HEK293 (cell line): ENCODE measurements around the gene NDUFB6.

Experiments
- HOXA7 ChIP-seq: sonication (generic); formaldehyde crosslinking; IDR thresholded peaks from 2 replicates; pipeline ENCODE4 v1.8.1; 2022; ENCODE audit warnings: missing genetic modification reagents, borderline replicate concordance
- IKZF3 ChIP-seq: fragments of 450-650 bp; IDR thresholded peaks from 2 replicates; pipeline ENCODE4 v1.5.0; 2018; ENCODE audit warnings: missing biosample characterization, mild to moderate bottlenecking, missing genetic modification characterization, moderate library complexity
- KLF16 ChIP-seq: fragments of 450-650 bp; formaldehyde crosslinking; IDR thresholded peaks from 2 replicates; pipeline ENCODE4 v1.5.1; 2017; ENCODE audit warnings: missing biosample characterization, missing genetic modification characterization
- MYNN ChIP-seq: fragments of 450-650 bp; formaldehyde crosslinking; IDR thresholded peaks from 2 replicates; pipeline ENCODE4 v1.5.1; 2016; ENCODE audit warnings: missing biosample characterization, missing genetic modification characterization, borderline replicate concordance
- PBX3 ChIP-seq: sonication (generic); formaldehyde crosslinking; IDR thresholded peaks from 2 replicates; pipeline ENCODE4 v1.8.1; 2022; ENCODE audit warnings: mild to moderate bottlenecking, moderate library complexity, missing genetic modification reagents
- REST ChIP-seq: fragments of 450-650 bp; formaldehyde crosslinking; IDR thresholded peaks from 2 replicates; pipeline ENCODE4 v1.5.1; 2016; ENCODE audit warnings: missing biosample characterization, missing genetic modification characterization
- SETDB1 ChIP-seq: IDR thresholded peaks from one replicate; pipeline ENCODE4 v1.6.1; 2017; ENCODE audit warnings: mild to moderate bottlenecking, low read length, moderate library complexity, mixed read lengths; ENCODE audit not compliant: insufficient read length
- TSHZ1 ChIP-seq: fragments of 450-650 bp; formaldehyde crosslinking; IDR thresholded peaks from 2 replicates; pipeline ENCODE4 v1.5.1; 2016; ENCODE audit warnings: missing biosample characterization, missing genetic modification characterization, borderline replicate concordance
- ZBTB8A ChIP-seq: fragments of 450-650 bp; formaldehyde crosslinking; IDR thresholded peaks from 2 replicates; pipeline ENCODE4 v1.5.1; 2016; ENCODE audit warnings: missing biosample characterization, missing genetic modification characterization
- ZFHX2 ChIP-seq: fragments of 450-650 bp; formaldehyde crosslinking; conservative IDR thresholded peaks from 2 replicates; pipeline ENCODE4 v1.5.1; 2016; ENCODE audit warnings: missing biosample characterization, missing genetic modification characterization
- ZFP41 ChIP-seq: fragments of 450-650 bp; formaldehyde crosslinking; IDR thresholded peaks from 2 replicates; pipeline ENCODE4 v1.5.1; 2016; ENCODE audit warnings: missing biosample characterization, missing genetic modification characterization, borderline replicate concordance
- ZNF114 ChIP-seq: fragments of 450-650 bp; formaldehyde crosslinking; IDR thresholded peaks from 2 replicates; pipeline ENCODE4 v1.5.0; 2017; ENCODE audit warnings: missing biosample characterization, missing genetic modification characterization
- ZNF146 ChIP-seq: fragments of 450-650 bp; formaldehyde crosslinking; IDR thresholded peaks from 2 replicates; pipeline ENCODE4 v1.5.1; 2016; ENCODE audit warnings: missing biosample characterization, missing genetic modification characterization
- ZNF211 ChIP-seq: fragments of 450-650 bp; formaldehyde crosslinking; IDR thresholded peaks from 2 replicates; pipeline ENCODE4 v1.5.1; 2016; ENCODE audit warnings: low read depth, missing biosample characterization, missing genetic modification characterization
- ZNF274 ChIP-seq, 2 experiments: fragments of 200-500 bp in 1 of 2; fragments of 450-650 bp in 1 of 2; sonication (Bioruptor generic) in 1 of 2; formaldehyde crosslinking in 1 of 2; IDR thresholded peaks; 2 replicates each; pipeline versions ENCODE4 v1.5.1 to v1.6.1; 2014 to 2016; ENCODE audit warnings: borderline replicate concordance in 1 of 2, inconsistent platforms in 1 of 2, low read length in 1 of 2, missing biosample characterization in 1 of 2, missing genetic modification characterization in 1 of 2
- ZNF292 ChIP-seq: fragments of 450-650 bp; formaldehyde crosslinking; IDR thresholded peaks from 2 replicates; pipeline ENCODE4 v1.5.1; 2016; ENCODE audit warnings: low read depth, missing biosample characterization, missing genetic modification characterization, borderline replicate concordance
- ZNF433 ChIP-seq: fragments of 450-650 bp; formaldehyde crosslinking; IDR thresholded peaks from 2 replicates; pipeline ENCODE4 v1.5.1; 2016; ENCODE audit warnings: missing biosample characterization, missing genetic modification characterization, low read depth
- ZNF521 ChIP-seq: fragments of 450-650 bp; formaldehyde crosslinking; IDR thresholded peaks from 2 replicates; pipeline ENCODE4 v1.5.1; 2017; ENCODE audit warnings: missing biosample characterization, mild to moderate bottlenecking, missing genetic modification characterization
- ZNF549 ChIP-seq: fragments of 450-650 bp; IDR thresholded peaks from 2 replicates; pipeline ENCODE4 v1.5.1; 2018; ENCODE audit warnings: missing biosample characterization, missing genetic modification characterization, mild to moderate bottlenecking, inconsistent platforms, moderate library complexity
- ZNF558 ChIP-seq: fragments of 450-650 bp; formaldehyde crosslinking; IDR thresholded peaks from 2 replicates; pipeline ENCODE4 v1.5.1; 2016; ENCODE audit warnings: missing biosample characterization, missing genetic modification characterization
- ZNF654 ChIP-seq: fragments of 450-650 bp; formaldehyde crosslinking; IDR thresholded peaks from 2 replicates; pipeline ENCODE4 v1.5.1; 2016; ENCODE audit warnings: low read depth, missing biosample characterization, missing genetic modification characterization
- ZNF677 ChIP-seq: fragments of 450-650 bp; IDR thresholded peaks from 2 replicates; pipeline ENCODE4 v1.5.0; 2018; ENCODE audit warnings: missing biosample characterization, mild to moderate bottlenecking, missing genetic modification characterization, moderate library complexity
- ZNF701 ChIP-seq: fragments of 450-650 bp; formaldehyde crosslinking; IDR thresholded peaks from 2 replicates; pipeline ENCODE4 v1.5.1; 2016; ENCODE audit warnings: missing biosample characterization, missing genetic modification characterization
- ZNF707 ChIP-seq: fragments of 450-650 bp; formaldehyde crosslinking; IDR thresholded peaks from 2 replicates; pipeline ENCODE4 v1.5.1; 2016; ENCODE audit warnings: missing biosample characterization, missing genetic modification characterization
- ZNF785 ChIP-seq: fragments of 450-650 bp; formaldehyde crosslinking; IDR thresholded peaks from 2 replicates; pipeline ENCODE4 v1.5.1; 2016; ENCODE audit warnings: missing biosample characterization, missing genetic modification characterization
- ZSCAN23 ChIP-seq: fragments of 450-650 bp; formaldehyde crosslinking; IDR thresholded peaks from 2 replicates; pipeline ENCODE4 v1.5.1; 2016; ENCODE audit warnings: missing biosample characterization, missing genetic modification characterization
- ZSCAN5A ChIP-seq: fragments of 450-650 bp; formaldehyde crosslinking; IDR thresholded peaks from 2 replicates; pipeline ENCODE4 v1.5.1; 2016; ENCODE audit warnings: missing biosample characterization, missing genetic modification characterization
- ZXDB ChIP-seq: fragments of 450-650 bp; formaldehyde crosslinking; IDR thresholded peaks from 2 replicates; pipeline ENCODE4 v1.5.1; 2016; ENCODE audit warnings: missing biosample characterization, missing genetic modification characterization
- TF ChIP-seq, protein P1 (sequence below): fragments of 450-650 bp; IDR thresholded peaks from 2 replicates; pipeline ENCODE4 v1.5.1; 2018; ENCODE audit warnings: missing biosample characterization, mild to moderate bottlenecking, missing genetic modification characterization

Gene NDUFB6

DNA sequence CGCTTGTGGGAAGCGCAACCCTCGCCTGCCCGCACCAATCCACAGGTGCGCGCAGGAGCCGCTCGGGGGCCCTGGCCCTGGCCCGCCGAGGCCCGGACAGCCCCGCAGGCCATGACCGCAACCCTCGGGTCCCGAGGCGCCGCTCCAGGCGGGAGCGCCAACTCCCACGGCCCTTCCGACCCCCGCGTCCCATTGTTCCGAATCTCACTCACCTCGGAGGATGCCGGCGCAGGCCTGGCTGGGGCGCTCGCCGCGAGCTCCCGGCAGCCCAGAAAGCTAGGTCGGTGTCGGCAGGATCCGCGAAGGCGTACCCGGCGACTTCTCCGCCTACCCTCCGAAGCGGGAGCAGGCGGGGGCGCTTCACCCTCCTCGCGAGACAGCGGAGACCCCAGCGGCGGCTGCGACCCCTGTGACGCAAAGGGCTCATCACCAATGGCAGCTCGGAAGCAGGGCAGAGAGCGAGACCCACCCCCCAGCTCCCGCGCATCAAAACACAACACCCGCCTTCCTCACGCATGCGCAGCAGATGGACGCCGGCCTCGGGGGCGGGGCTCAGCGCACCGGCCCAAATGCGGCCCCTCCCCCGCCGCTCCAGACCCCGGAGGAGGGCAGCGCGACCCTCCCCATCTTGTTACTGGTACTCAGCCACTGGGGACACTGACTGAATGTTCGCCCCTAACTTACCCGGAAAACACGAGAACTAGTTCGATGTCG is 22.2 kb downstream of the NDUFB6 start (continued):
- no peak for TF ChIP-seq REST (tag by site-specific recombination)
- no peak for TF ChIP-seq ZNF521 (tag by site-specific recombination)
- TF ChIP-seq ZNF558 (tag by site-specific recombination), result no peak
- no peak for TF ChIP-seq IKZF3 (tag by site-specific recombination)
- peak; percentile 49; the same call in 1 of the 2 replicates for TF ChIP-seq KLF16
- TF ChIP-seq TSHZ1 (tag by site-specific recombination), result no peak
- TF ChIP-seq ZNF211 (tag by site-specific recombination), result no peak
- TF ChIP-seq ZFP41, result no peak
- no peak for TF ChIP-seq ZNF292
- no peak for TF ChIP-seq HOXA7 (CRISPR knock-in tag)
- TF ChIP-seq ZNF701 (tag by site-specific recombination), result no peak
- no peak for TF ChIP-seq ZNF274 (IDR thresholded peaks at IDR 0.05; ENCODE audit: low read length)
- no peak for TF ChIP-seq ZNF274 (tag by site-specific recombination; IDR thresholded peaks at IDR 0.05; ENCODE audit: borderline replicate concordance)
- TF ChIP-seq ZNF654, result no peak
- no peak for TF ChIP-seq ZNF146
- TF ChIP-seq ZNF114, result no peak
- no peak for TF ChIP-seq ZSCAN23 (tag by site-specific recombination)
- peak; percentile 85 for TF ChIP-seq ZFHX2 (tag by site-specific recombination)
- TF ChIP-seq ZNF433 (tag by site-specific recombination), result no peak
- 0 out of 2 replicates have a peak, but pooled peaks have one; percentile 41 for TF ChIP-seq ZSCAN5A (tag by site-specific recombination)
- TF ChIP-seq, protein P1, sequence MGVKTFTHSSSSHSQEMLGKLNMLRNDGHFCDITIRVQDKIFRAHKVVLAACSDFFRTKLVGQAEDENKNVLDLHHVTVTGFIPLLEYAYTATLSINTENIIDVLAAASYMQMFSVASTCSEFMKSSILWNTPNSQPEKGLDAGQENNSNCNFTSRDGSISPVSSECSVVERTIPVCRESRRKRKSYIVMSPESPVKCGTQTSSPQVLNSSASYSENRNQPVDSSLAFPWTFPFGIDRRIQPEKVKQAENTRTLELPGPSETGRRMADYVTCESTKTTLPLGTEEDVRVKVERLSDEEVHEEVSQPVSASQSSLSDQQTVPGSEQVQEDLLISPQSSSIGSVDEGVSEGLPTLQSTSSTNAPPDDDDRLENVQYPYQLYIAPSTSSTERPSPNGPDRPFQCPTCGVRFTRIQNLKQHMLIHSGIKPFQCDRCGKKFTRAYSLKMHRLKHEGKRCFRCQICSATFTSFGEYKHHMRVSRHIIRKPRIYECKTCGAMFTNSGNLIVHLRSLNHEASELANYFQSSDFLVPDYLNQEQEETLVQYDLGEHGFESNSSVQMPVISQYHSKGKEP, result no peak
- peak; percentile 85 for TF ChIP-seq ZXDB
- no peak for TF ChIP-seq ZNF785
- TF ChIP-seq ZNF707, result no peak
- no peak for TF ChIP-seq ZBTB8A (tag by site-specific recombination)
- TF ChIP-seq SETDB1, result no peak
- TF ChIP-seq ZNF677 (tag by site-specific recombination), result no peak
- peak; percentile 77; the same call in 1 of the 2 replicates for TF ChIP-seq PBX3
- TF ChIP-seq MYNN (tag by site-specific recombination), result no peak
- no peak for TF ChIP-seq ZNF549 (tag by site-specific recombination)
